Uterus (tissue), 4 donors: Measurements from ENCODE around the gene BMPR2. TPM values are rescaled to one million over a fixed set of nuclear protein-coding genes. Genes with fewer than 3 reads are reported as not detected.
"Not testable (repeated sequence)": the region's sequence is repeated elsewhere in the genome, so short reads cannot be mapped to it uniquely, and the experiment has no call there.

Source experiments
- DNase-seq, 2 donors: peaks; one replicate each; pipeline ENCODE4 v3.0.0-alpha.2; 2019 to 2020
- H3K27ac ChIP-seq, 2 donors: fragments of 200-600 bp; sonication (generic); 1 replicate in 1 of 2; 2 replicates in 1 of 2; pipeline ENCODE4 v1.5.1; 2016 to 2018
- H3K27me3 ChIP-seq, 2 donors: fragments of 200-600 bp; sonication (generic); one replicate each; pipeline ENCODE4 v1.5.1; 2018 to 2019; ENCODE audit warnings: control low read depth in 1 of 2
- H3K36me3 ChIP-seq, 2 donors: fragments of 200-600 bp; sonication (generic); one replicate each; pipeline ENCODE4 v1.5.1; 2019; ENCODE audit warnings: control low read depth in 1 of 2
- H3K4me1 ChIP-seq, 2 donors: fragments of 200-600 bp; sonication (generic); one replicate each; pipeline ENCODE4 v1.5.1; 2018 to 2019; ENCODE audit warnings: control low read depth in 1 of 2
- H3K4me3 ChIP-seq, 2 donors: fragments of 200-600 bp; sonication (generic); 1 replicate in 1 of 2; 2 replicates in 1 of 2; pipeline ENCODE4 v1.5.1; 2018 to 2019; ENCODE audit warnings: mild to moderate bottlenecking in 1 of 2
- H3K9me3 ChIP-seq, 2 donors: fragments of 200-600 bp; sonication (generic); one replicate each; pipeline ENCODE4 v1.5.1; 2019; ENCODE audit warnings: control low read depth in 1 of 2
- CTCF ChIP-seq, 4 experiments: fragments of 200-600 bp in 2 of 4; fragments of 450-650 bp in 2 of 4; sonication (generic) in 2 of 4; IDR thresholded peaks; one replicate each; pipeline ENCODE4 v1.5.1; 2016 to 2019; ENCODE audit warnings: antibody characterized with exemption in 4 of 4, mild to moderate bottlenecking in 2 of 4, moderate library complexity in 1 of 4
- POLR2A ChIP-seq, 2 donors: fragments of 450-650 bp; IDR thresholded peaks; one replicate each; pipeline ENCODE4 v1.6.1; 2016; ENCODE audit warnings: antibody characterized with exemption in 2 of 2, mild to moderate bottlenecking in 1 of 2, moderate library complexity in 1 of 2
- intact Hi-C: fragments of 100-400 bp; cut with DNase I; formaldehyde crosslinking; loops from one replicate; pipeline ENCODE4 v1.15.1; 2023; ENCODE audit warnings: low total_unique reads
- total RNA-seq, 4 donors: library from RNA; depleted of rRNA in 3 of 4; stranded (reverse); fragments of >200 nt in 3 of 4; gene quantifications; one replicate each; pipeline versions ENCODE4 v1.1.0 to v1.2.4, GENCODE V29; 2014 to 2023
- donor health status: DM: yes; HTN: yes; CAD: no.

Gene BMPR2
- total RNA-seq, 4 donors from 2014 or later: 38.7 to 101 (median 62.3) TPM

GRCh38 chr2:202577250-202578183 is 201.4 kb downstream of the BMPR2 start:
- Histone ChIP-seq H3K27ac (no peak overlapping the region), H3K36me3 (no peaks in the 10 kb centered on the region), H3K4me3 (no peak overlapping the region), H3K9me3 (no peaks in the 10 kb centered on the region), H3K4me1 (no peaks in the 10 kb centered on the region), H3K27me3 (no peaks in the 10 kb centered on the region)
- DNase-seq: no peak
- intact Hi-C loops: no loop called here
- TF ChIP-seq POLR2A (IDR thresholded peaks at IDR 0.05) (no peak), CTCF (IDR thresholded peaks at IDR 0.05) (no peak)

GRCh38 chr2:202582846-202583245 is 206.7 kb downstream of the BMPR2 start:
- H3K4me3 ChIP-seq, H3K27me3 ChIP-seq, H3K36me3 ChIP-seq, DNase-seq, intact Hi-C loops, H3K27ac ChIP-seq, H3K9me3 ChIP-seq, H3K4me1 ChIP-seq: not testable (repeated sequence)

- no peak overlapping the region for H3K27ac ChIP-seq
- no peak for TF ChIP-seq CTCF (IDR thresholded peaks at IDR 0.05)
- TF ChIP-seq POLR2A (IDR thresholded peaks at IDR 0.05): no peak
- intact Hi-C loops: no loop called here
- no peaks in the 10 kb centered on the region for H3K4me1 ChIP-seq
- no peaks in the 10 kb centered on the region for H3K27me3 ChIP-seq
- no peaks in the 10 kb centered on the region for H3K9me3 ChIP-seq
- no peaks in the 10 kb centered on the region for H3K36me3 ChIP-seq
- no peak overlapping the region for H3K4me3 ChIP-seq
- no peak for DNase-seq
Measured at GRCh38 chr2:202583709-202584219, 207.6 kb downstream of the BMPR2 start.

- H3K9me3 ChIP-seq: no peaks in the 10 kb centered on the region
- intact Hi-C loops: no loop called here
- peak; percentile 59 to 70 for DNase-seq
- TF ChIP-seq CTCF (IDR thresholded peaks at IDR 0.05) (peak; percentile 80 to 92 (median 86)), POLR2A (IDR thresholded peaks at IDR 0.05) (no peak)
- no peak overlapping the region for H3K27ac ChIP-seq
- no peaks in the 10 kb centered on the region for H3K36me3 ChIP-seq
- no peaks in the 10 kb centered on the region for H3K27me3 ChIP-seq
- no peaks in the 10 kb centered on the region for H3K4me1 ChIP-seq
- H3K4me3 ChIP-seq: no peak overlapping the region
Measured at GRCh38 chr2:202588647-202589581, 212.8 kb downstream of the BMPR2 start.

- no peaks in the 10 kb centered on the region for H3K9me3 ChIP-seq
- no peak overlapping the region for H3K27ac ChIP-seq
- TF ChIP-seq POLR2A (IDR thresholded peaks at IDR 0.05) (no peak), CTCF (IDR thresholded peaks at IDR 0.05) (no peak)
- H3K4me3 ChIP-seq: no peak overlapping the region
- H3K36me3 ChIP-seq: no peaks in the 10 kb centered on the region
- no peaks in the 10 kb centered on the region for H3K4me1 ChIP-seq
- DNase-seq: no peak
- no peaks in the 10 kb centered on the region for H3K27me3 ChIP-seq
- intact Hi-C loops: no loop called here
Measured at GRCh38 chr2:202589582-202589949, 213.4 kb downstream of the BMPR2 start.
